Skeletal muscle satellite cell (primary cell): ENCODE results near the gene STRADB.

Source experiments
- H3K27me3 ChIP-seq: 2 replicates; pipeline ENCODE4 v1.7.0; 2013; ENCODE audit warnings: low read length; ENCODE audit not compliant: control insufficient read depth, insufficient read depth
- H3K36me3 ChIP-seq: 2 replicates; pipeline ENCODE4 v1.7.0; 2013; ENCODE audit warnings: mild to moderate bottlenecking, control low read depth, low read length; ENCODE audit not compliant: insufficient read depth
- H3K4me1 ChIP-seq: 2 replicates; pipeline ENCODE4 v1.7.0; 2013; ENCODE audit warnings: low read length; ENCODE audit not compliant: control insufficient read depth, insufficient read depth
- H3K4me2 ChIP-seq: 2 replicates; pipeline ENCODE4 v1.7.0; 2013; ENCODE audit warnings: mild to moderate bottlenecking, low read length
- H3K4me3 ChIP-seq: 2 replicates; pipeline ENCODE4 v1.7.0; 2013; ENCODE audit warnings: low read length
- H3K9ac ChIP-seq: 2 replicates; pipeline ENCODE4 v1.7.0; 2013; ENCODE audit warnings: mild to moderate bottlenecking, low read depth, low read length, moderate library complexity
- H3K9me3 ChIP-seq: replicated peaks from 2 replicates; pipeline ENCODE4 v1.7.0; 2013; ENCODE audit warnings: mild to moderate bottlenecking, control low read depth, low read length

Gene STRADB

GRCh38 chr2:201452058-201452921 is 750 bp downstream of the STRADB start:
- no peaks in the 10 kb centered on the region for H3K9me3 ChIP-seq
- peak overlapping the region; percentile 96 for H3K4me3 ChIP-seq
- H3K4me1 ChIP-seq: peaks cover 12% of the 10 kb centered on the region
- H3K9ac ChIP-seq: peak overlapping the region; percentile 91
- peaks cover 13% of the 10 kb centered on the region for H3K36me3 ChIP-seq
- peak overlapping the region; percentile 78 for H3K4me2 ChIP-seq
- no peaks in the 10 kb centered on the region for H3K27me3 ChIP-seq

- Histone ChIP-seq H3K27me3 (no peaks in the 10 kb centered on the region), H3K36me3 (peaks cover 9% of the 10 kb centered on the region), H3K4me3 (peak overlapping the region; percentile 96), H3K9ac (peak overlapping the region; percentile 91), H3K4me2 (peak overlapping the region; percentile 78), H3K9me3 (no peaks in the 10 kb centered on the region), H3K4me1 (peaks cover 12% of the 10 kb centered on the region)
These were observed 1.5 kb downstream of the STRADB start for GRCh38 chr2:201452922-201453643.

GRCh38 chr2:201458381-201458780 is 6.8 kb downstream of the STRADB start:
- Histone ChIP-seq H3K9ac (no peak overlapping the region), H3K4me2 (no peak overlapping the region), H3K4me3 (no peak overlapping the region), H3K27me3 (no peaks in the 10 kb centered on the region), H3K9me3 (no peaks in the 10 kb centered on the region), H3K36me3 (peaks cover 54% of the 10 kb centered on the region), H3K4me1 (peaks cover 1% of the 10 kb centered on the region)

GRCh38 chr2:201460532-201460931 is 9.0 kb downstream of the STRADB start:
- no peak overlapping the region for H3K9ac ChIP-seq
- peaks cover 72% of the 10 kb centered on the region for H3K36me3 ChIP-seq

GRCh38 chr2:201464547-201464946 is 13.0 kb downstream of the STRADB start:
- no peak overlapping the region for H3K4me3 ChIP-seq
- no peaks in the 10 kb centered on the region for H3K27me3 ChIP-seq
- no peak overlapping the region for H3K4me2 ChIP-seq
- no peak overlapping the region for H3K9ac ChIP-seq
- H3K36me3 ChIP-seq: peaks cover 58% of the 10 kb centered on the region
- no peaks in the 10 kb centered on the region for H3K9me3 ChIP-seq
- peaks cover 49% of the 10 kb centered on the region for H3K4me1 ChIP-seq

More at GRCh38 chr2:201460532-201460931, 9.0 kb downstream of the STRADB start:
- Histone ChIP-seq H3K4me2 (no peak overlapping the region), H3K4me1 (peaks cover 13% of the 10 kb centered on the region), H3K9me3 (no peaks in the 10 kb centered on the region), H3K4me3 (no peak overlapping the region), H3K27me3 (no peaks in the 10 kb centered on the region)

- Histone ChIP-seq H3K9me3 (no peaks in the 10 kb centered on the region), H3K27me3 (no peaks in the 10 kb centered on the region), H3K4me1 (peaks cover 49% of the 10 kb centered on the region), H3K4me2 (peak overlapping the region; percentile 49), H3K9ac (peak overlapping the region; percentile 59), H3K36me3 (peaks cover 59% of the 10 kb centered on the region), H3K4me3 (peak overlapping the region; percentile 15)
These were observed 14.0 kb downstream of the STRADB start for GRCh38 chr2:201465524-201465971.

GRCh38 chr2:201466050-201466675 is 14.6 kb downstream of the STRADB start:
- peak overlapping the region; percentile 15 for H3K4me3 ChIP-seq
- H3K36me3 ChIP-seq: peaks cover 59% of the 10 kb centered on the region
- H3K27me3 ChIP-seq: no peaks in the 10 kb centered on the region
- no peaks in the 10 kb centered on the region for H3K9me3 ChIP-seq
- peak overlapping the region; percentile 59 for H3K9ac ChIP-seq
- peaks cover 55% of the 10 kb centered on the region for H3K4me1 ChIP-seq
- H3K4me2 ChIP-seq: peak overlapping the region; percentile 49

- Histone ChIP-seq H3K9ac (no peak overlapping the region), H3K4me1 (peaks cover 70% of the 10 kb centered on the region), H3K36me3 (peaks cover 49% of the 10 kb centered on the region), H3K27me3 (no peaks in the 10 kb centered on the region), H3K4me3 (peak overlapping the region; percentile 7), H3K9me3 (no peaks in the 10 kb centered on the region), H3K4me2 (peak overlapping the region; percentile 35)
These were observed 16.1 kb downstream of the STRADB start for GRCh38 chr2:201467666-201468065.

GRCh38 chr2:201470821-201471731 is 19.5 kb downstream of the STRADB start:
- Histone ChIP-seq H3K4me1 (peaks cover 54% of the 10 kb centered on the region), H3K9ac (peak overlapping the region; percentile 28), H3K4me3 (no peak overlapping the region), H3K4me2 (peak overlapping the region; percentile 48), H3K9me3 (no peaks in the 10 kb centered on the region), H3K27me3 (no peaks in the 10 kb centered on the region), H3K36me3 (peaks cover 53% of the 10 kb centered on the region)

- no peaks in the 10 kb centered on the region for H3K27me3 ChIP-seq
- H3K36me3 ChIP-seq: peaks cover 58% of the 10 kb centered on the region
- H3K9ac ChIP-seq: peak overlapping the region; percentile 28
- H3K4me3 ChIP-seq: no peak overlapping the region
- peaks cover 47% of the 10 kb centered on the region for H3K4me1 ChIP-seq
- H3K9me3 ChIP-seq: no peaks in the 10 kb centered on the region
- peak overlapping the region; percentile 48 for H3K4me2 ChIP-seq
These were observed 20.3 kb downstream of the STRADB start for GRCh38 chr2:201471732-201472393.
